Activated T-cell treated with anti-CD3 and anti-CD28 coated beads, Interleukin-2, amount 50 U/mL, for 1 hour (primary cell): Measurements from ENCODE around the gene RENBP.
A peak's percentile ranks its signal among the peaks of the same experiment; 100 is the strongest.

Experiments used
- DNase-seq: peaks from one replicate; pipeline ENCODE4 v3.0.0-alpha.2; 2020

RENBP gene

DNA sequence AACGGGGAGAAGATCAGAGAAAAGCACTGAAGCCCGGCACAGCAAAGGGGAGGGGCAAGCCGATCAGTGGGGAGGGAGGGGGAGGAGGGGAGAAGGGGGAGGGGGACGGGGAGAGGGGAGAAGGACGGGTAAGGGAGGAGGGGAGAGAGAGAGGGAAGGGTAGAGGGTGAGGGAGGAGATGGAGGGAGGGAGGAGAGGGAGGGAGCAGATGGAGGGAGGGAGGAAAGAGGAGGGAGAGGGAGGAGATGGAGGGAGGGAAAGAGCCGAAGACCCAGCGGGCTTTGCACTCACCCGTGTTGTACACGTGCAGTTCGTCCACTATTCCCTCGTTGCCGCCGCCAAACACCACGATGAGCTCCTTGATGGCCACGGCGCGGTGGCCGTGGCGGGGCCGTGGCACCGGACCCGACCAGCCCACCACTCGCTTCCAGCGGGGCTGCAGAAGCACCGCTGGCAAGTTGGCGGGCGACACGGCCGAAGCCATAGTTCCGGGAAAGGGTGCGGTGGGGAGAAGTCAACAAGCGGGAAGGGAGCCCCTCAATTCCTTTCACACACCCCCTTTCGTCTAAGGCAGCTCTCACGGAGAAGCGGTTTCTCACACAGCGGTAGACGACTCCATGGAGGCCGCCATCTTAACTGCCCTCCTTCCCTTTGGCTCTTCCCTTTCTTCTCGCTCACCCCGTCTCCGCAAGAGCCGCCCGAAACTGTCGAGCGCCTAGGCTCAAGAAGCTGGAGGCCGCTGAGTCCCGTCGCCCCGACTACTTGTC, 26.1 kb upstream of the RENBP start:
- DNase-seq, result no peak

DNA sequence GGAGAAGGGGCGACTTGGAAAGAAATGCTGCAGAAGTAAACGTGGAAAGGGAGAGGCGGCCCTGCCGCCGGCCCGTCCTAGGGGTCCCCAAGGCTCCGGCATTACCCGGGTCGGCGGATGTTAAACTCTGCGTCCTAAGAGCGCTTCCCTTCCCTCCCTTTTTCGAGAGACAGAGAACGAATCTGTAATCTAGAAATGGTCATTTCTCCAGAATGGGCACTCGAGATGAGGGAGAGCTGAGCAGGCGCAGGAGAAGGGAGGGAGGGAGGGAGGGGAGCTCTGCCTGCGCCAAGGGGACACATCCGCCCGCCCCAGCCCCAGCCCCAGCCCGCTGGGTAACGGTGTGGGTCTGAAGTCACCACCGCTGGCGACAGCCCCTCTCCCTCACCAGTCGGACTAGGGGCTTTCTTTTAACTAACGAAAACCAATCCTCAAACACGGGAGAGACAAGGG, 25.5 kb upstream of the RENBP start:
- peak; percentile 56 for DNase-seq

DNA sequence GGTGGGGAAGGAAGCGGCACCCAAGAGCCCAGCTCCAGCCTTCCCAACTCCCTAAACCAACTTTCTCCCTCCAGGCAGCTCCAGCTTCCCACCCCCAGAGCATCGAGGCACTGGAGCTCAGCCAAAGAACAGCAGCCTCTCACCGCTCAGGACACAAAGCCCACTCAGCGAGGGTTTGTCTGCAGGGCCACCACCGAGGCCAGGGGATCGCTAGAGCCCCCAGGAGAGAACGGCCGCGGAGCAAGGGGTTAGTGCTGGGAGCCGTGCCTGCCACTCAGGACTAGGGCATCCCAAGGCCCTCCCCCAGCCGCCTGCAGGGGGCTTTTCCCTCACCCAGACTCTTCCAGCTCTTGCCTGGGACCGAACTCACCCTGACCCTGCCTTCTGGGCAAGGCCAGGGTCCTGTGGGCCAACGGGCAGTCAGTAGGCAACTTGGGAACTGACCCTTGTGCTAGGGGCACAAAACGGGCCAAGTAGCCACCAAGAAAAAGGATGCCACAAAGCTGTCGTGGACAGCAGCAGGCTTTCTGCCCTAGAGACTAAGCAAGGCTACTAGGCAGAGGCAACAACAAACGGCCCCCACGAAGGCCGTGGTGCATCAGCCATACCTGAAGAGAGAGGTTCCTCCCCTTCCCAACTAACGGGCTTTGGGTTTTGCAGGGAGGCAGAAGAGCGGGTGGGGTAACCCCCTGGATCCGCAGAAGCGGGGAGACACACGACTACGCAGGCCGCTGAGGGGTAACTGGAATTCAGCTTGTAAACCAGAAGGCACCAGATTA, 24.9 kb upstream of the RENBP start:
- DNase-seq, result no peak

DNA sequence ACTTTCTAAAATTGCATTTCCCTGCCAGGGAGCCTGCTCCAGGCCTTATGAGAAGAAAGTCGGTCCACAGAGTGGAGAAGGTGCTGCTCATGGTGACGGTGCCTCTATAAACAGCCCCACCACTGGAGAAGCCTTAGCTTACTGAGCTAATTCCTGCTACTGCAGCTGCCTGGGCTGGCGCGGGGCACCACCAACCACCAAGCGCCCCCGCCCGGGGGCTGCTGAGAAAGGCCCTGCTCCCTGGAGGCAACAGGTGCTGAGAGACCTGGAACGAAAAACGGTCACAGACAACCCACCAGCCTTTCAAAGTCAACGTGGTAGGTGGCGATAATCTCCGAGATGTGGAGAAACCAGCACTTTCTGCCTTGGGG, 24.3 kb upstream of the RENBP start:
- peak; percentile 64 for DNase-seq

DNA sequence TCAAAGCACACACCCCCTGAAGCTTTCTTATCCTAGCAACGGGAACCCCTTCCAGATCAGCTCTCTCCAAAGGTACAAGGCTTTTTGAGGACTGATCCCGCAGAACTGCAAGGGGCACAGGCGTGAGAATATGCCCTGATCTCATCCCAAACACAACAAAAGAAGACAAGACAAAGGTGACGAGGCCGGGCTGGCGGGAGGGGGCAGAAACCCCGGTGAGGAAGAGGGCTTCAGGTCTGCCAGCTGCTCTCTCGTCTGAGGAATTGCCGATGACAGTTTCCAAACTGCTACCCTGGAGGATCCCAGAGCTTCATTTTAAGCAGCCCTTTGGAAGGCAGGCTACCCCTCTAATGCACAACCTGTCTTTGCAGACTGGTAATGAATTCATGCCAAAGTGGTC, 23.8 kb upstream of the RENBP start:
- no peak for DNase-seq

DNA sequence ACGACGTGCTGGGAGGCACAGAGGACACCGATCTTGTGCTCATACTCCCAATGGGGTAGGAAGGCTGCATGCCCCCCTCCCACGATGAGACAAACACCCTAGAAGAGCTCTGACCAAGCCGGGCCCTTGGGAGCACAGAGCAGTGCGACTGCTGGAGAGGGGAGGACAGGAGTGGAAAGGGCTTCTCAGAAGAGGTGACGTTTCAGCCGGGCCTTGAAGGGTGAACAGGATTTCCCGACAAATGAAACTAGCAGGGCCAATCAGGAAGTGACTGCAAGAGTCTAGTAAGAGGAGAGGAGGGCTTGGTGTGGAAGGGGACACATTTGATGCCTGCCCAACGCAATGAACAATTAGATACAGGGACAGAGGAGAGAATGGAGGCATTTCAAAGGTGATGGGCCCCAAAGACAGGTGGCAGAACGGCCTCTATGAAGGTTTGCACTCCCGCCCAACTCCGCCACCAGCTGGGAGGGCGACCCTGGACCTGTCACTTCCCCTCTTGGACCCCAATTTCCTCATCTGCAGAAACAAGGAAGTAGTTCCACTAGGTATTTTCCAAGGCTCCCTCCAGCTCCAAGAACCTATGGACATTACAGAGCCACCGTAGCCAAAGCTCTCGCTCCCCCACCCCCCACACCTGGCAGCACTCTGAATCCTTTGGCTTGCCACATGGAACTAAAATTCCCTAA, 23.2 kb upstream of the RENBP start:
- DNase-seq, result no peak

DNA sequence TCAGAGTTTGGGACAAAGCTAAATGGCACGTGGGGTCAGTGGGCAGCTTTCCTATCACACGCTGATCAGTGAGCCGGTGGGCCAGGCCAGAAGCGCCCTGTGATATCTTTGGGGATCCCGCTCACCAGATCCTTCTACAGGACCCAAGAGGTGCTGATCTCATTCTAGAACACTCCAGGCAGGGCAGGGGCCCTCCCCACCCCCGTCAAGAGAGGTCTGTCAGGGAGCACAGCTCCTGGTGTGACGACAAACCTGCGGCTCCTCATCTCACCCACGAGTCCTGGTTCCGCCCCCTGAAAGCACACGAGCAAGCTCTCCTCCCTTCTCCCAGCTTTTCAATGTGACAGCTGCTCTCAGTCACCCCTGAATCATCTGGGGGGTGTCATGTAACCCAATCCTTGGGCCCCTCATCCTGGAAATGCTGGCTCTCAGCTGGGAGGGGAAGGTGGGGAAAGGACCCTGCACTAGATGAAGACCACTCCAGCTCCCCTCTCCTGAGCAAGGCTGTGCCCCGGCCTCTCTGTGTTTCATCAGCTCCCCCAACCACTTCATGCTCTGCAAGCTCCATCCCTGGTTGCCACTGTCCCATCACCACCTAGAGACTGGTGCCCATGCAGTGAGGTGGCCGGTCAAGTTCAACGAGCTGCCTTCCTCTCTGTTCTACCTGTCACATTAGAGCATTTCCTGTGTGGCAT, 22.5 kb upstream of the RENBP start:
- DNase-seq, result no peak

DNA sequence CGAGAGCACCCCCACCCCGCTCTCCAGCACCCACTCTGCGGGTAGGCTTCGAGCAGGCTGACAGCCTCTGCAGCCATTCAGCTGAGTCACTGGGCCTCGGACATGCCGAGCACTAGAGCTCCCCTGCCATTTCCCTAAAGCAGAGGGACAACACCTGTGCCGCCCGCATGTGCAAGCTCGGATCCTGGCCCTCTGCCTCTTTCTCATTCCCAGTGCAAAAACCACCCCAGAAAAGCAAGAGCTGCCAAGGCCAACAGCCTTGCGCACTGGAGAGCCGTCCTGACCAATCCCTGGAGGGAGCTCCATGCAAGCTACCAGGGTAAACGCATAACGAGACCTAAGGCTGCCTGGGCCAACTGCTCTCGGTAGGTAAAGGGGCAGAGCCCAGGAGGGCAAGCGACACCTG, 21.8 kb upstream of the RENBP start:
- no peak for DNase-seq

DNA sequence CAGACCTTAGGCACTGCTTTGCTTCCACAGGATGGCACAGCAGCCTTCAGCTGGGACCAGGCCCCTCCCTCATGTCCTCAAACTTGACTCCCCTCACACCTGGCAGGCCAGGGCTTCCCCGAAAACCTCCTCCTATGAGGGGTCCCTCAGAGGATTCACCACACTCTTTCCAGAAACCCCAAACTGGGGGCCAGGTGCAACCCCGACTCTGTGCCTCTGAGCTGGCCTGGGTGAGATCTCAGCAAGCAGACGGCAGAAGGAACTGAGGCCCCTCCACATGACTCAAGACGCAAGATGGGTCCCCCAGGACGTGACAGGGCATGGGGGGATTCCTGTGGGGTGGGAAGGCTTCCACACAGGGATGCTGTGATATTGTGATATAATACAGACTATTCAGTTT, 21.0 kb upstream of the RENBP start:
- DNase-seq, result no peak

DNA sequence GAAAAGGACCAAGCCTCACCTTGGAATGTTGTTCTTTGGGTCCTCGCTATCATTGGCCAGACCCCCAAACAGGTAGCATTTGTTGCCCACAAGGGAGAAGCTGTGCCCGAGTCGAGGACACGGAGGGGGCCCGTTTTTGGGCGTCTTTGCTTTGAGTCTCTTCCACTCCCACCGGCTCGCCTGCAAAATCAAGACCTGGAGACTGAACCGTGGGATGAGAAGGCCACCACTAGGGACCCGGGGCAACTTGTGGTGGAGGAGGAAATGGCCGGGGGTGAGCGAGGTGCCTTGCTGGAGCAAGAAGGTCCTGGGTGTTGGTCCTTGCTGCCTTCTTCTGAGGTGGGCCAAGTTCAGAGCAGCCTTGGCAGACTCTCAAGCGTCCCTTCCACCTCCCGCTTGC, 19.7 kb upstream of the RENBP start:
- no peak for DNase-seq

DNA sequence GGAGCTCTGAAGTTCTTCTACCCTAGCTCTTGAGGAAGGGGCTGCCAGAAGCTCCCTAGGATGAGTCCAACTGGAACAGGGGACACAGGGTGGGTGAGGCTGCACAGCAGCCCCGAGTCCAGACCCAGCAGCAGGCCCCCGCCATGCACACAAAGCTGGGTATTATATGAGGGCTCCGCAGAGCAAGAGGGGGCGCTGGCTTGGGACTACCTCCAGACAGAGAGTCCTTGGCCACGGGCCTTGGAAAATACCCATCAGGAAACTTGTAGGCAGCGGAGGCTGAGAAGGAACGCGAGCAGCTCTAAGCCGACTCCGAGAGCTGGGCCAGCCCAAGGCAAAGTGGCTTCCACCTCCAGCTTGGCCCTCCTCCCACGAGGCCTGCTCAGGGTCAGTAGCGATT, 19.1 kb upstream of the RENBP start:
- no peak for DNase-seq

DNA sequence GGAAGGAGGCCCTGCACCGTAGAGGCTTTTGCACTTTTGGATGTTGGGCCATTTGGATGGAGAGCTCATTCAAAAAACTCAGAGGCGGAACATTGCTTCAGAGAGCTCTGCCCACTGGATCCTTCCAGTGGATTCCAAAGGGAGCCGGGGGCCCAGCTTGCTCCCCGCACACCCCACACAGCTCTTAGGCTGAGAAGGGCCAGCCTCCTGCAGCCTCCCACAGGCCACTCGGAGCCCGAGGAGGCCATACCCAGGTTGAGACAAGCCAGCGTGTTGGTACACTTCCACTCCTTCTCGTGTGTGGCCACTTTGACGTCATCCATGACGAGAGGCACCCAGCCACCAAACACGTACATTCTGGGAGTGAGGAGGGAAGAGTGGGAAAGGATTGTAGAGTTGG, 16.8 kb upstream of the RENBP start:
- DNase-seq, result no peak

DNA sequence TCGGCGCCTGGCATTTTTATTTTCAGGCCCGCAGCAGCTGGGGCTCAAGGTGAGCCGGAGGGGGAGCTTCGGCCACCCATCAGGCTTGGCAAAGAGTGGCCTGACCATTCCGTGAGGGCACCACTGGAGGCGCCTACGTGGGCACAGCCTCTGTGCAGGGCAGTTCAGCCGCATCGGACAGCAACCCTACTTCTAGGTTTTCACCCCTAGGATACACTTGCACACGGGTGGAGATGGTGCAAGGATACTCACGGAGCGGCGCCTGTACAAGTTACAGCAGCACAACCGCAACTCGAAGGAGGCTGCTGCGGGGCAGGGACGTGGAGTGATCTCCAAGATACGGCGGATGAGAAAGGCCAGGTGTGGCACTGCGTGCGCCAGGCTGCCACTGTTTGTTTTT, 16.3 kb upstream of the RENBP start:
- no peak for DNase-seq

DNA sequence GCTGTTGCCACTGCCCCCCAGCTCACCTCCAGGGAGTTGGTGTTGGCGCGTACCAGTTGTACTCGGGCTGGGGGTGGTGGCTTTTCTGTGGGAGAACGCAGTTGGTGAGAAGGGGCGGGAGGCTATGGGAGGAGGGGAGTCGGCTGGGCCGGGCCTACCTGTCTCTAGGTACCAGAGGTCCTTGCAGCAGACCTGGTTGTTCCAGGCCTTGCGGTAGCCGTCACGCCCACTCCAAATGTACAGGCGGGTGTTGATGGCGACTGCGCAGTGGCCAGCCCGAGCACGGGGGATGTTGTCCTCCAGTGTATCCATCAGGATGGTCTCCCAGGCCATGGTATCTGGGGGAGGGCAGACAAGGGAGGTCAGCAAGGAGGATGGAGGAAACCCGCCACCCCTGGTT, 15.6 kb upstream of the RENBP start:
- DNase-seq, result no peak

DNA sequence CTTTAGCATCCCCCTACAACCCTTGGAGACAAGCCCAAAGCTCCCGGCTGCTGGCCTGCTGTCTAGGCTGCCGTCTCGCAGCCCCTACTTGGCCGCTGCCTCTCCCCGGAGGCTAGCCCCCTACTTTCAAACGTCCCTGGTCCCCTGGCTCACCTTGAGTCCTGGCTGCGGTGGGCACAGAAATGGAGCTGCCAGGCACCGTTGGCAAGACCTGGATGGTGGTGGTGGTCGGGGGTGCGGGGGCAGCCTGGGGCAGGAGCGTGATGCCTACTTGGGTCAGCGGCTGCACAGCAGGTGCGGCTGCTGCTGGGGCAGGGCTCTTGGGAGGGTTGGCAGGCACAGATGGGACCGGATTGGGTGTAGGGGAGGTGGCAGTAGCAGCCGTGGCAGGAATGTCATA, 15.2 kb upstream of the RENBP start:
- DNase-seq, result no peak

DNA sequence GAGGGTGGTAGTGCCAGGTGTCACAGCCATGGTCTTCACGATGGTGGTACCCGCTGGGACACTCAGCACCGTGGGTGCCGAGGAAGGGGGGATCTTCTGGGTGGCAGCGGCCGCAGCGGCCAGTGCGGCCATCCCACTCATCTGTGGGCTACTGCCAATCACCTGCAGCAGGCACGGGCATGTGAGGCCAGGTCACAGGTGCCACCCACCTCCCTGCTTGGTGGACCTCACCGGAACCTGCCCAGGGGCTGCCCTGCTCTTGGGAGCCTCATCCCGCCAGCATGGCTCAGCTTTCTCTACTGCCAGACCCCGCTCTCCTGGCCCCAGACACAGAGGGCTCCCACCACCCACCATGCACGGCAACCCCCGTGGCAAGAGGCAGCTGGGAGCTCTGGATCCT, 14.2 kb upstream of the RENBP start:
- no peak for DNase-seq

DNA sequence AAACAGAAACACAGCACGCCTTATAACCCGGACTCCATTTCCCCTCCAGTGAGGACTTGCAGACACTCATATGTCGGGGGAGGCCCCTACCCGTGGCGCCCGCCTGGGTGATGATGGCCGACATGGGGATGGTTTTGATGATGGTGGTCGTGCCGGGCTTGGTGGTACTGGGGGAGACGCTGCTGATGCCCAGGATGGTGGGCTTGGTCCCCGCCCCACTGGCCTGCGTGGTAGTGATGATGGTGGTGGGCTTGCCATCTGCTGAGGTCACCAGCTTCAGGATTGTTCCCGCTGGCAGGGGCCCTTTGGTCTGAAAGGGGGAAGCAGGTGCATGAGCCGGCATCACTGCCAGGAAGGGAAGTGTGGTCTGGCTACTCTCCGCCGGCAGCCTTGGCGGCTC, 12.8 kb upstream of the RENBP start:
- DNase-seq, result no peak

DNA sequence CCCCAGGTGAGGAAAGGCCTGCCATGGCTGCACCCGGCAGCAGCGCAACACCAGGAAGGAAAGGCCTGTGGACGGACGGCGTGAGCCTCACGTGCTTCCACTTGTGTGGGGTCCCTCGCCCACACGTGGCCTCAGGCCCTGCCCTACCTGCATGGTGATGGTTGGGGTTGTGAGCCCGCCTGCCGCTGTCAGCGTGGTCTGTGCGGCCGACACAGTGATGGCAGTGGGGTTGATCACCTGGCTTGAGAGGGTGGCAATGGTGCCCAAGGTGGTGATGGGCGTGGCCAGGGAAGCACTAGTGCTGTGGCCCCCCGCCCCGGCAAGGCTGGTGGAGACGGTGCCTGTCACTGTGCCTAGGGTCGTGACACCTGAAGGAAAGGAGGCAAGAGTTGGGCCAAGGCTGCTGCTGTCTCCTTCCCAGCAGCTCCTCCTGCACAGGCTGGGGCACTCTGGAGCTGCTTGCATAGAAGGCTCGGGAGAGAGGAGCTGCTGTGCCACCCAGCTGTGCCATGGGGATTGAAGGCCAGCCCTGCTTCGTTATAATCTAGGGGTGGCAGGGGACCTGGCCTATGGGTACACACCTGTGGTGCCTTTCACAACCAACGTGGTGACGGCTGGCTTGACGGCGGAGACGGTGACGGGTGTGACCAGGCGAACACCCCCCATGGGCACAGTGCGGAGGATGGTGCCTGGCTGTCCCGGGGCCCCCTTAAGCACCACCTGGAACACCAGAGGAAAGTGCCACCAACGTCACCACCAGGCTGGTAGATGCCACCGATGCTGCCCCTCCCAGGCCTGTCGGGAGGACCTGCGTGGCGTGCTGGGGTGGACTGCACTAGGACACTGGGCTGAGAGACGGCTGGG, 11.8 kb upstream of the RENBP start:
- no peak for DNase-seq

DNA sequence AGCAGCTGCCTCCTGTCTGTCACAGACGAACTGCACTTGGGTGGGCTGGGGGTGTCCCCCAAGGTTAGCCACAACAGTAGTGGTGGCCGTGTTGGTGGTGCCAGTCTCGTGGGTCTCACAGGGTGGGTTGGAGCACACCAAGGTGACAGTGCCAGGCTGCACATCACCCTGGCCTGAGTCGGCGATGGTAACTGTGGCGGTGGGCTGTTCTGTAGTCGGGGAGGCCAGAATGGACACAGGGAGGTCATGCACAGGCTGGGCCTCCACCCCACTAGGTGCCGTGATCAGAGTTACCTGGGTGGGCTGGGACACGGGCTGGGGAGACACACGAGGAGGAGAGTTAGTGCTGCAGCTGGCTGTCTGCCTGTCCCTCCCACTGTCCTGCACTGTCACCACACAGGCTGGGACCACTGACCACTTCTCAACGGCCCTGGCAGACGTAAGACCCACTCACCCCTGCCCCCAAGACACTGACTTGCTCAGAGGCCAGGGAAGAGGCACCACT, 10.8 kb upstream of the RENBP start:
- no peak for DNase-seq

DNA sequence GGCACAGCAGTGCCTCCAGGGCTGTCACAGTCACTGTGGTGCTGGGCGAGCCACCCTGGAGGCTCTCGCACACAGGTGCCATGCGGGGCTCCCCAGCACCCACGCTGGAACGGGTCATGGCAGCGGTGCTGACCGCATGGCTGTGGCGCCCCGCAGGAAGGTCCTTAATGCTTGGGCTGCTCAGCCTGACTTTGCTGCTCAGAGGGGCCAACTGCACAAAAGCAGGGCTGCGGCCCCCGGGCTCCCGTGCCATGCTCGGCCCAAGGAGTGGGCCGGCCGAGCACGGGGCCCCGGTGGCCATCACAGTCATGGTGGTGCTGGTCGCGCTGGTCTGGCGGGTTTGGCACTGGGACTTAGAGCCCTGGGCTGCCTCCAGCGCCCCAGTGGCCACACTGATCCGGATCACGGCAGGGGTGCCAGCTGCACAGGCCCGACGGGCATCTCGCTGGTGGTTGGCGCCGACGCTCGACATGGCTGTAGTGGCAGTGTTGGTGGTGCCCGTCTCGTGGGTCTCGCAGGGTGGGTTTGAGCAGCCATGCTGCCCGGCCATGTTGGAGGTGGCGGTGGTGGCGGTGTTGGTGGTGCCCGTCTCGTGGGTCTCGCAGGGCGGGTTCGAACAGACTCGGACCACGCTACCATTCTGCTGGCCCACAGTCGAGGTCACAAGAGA, 10.2 kb upstream of the RENBP start:
- no peak for DNase-seq

DNA sequence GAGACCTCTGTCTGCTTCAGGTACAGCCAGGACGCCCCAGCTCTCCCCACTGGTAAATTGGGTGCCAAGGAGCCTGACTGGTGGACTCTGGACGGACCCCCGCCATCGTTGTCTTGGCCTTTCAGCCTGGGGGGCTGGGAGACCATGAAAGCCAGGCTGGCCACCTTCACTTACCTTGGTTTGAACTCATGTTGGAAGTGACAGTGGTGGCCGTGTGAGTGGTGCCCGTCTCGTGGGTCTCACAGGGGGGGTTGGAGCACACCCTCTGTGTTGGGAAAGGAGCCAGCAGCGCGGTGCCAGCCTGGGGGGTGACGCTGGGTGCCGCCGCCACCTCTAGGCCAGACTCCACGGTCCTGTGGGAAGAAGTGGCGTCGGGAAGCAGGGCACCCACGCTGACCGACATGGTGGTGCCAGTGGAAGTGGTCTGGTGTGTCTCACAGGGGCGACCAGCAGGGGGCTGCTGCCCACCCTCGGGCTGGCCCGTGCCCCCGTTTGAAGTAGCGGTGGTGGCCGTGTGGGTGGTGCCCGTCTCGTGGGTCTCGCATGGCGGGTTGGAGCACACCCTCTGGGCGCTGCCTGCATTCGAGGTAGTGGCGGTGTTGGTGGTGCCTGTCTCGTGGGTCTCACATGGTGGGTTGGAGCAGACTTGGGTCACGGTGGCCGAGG, 9.6 kb upstream of the RENBP start:
- no peak for DNase-seq
